Globus pallidus (tissue), 1 donor: ENCODE results near the gene CCDC112.
A peak's percentile ranks its signal among the peaks of the same experiment; 100 is the strongest.
"Not testable (repeated sequence)": the region's sequence is repeated elsewhere in the genome, so short reads cannot be mapped to it uniquely, and the experiment has no call there.

ENCODE experiments used
- DNase-seq: peaks from one replicate; pipeline ENCODE4 v3.0.0-alpha.2; 2015; ENCODE audit warnings: low spot score

CCDC112 gene

DNA sequence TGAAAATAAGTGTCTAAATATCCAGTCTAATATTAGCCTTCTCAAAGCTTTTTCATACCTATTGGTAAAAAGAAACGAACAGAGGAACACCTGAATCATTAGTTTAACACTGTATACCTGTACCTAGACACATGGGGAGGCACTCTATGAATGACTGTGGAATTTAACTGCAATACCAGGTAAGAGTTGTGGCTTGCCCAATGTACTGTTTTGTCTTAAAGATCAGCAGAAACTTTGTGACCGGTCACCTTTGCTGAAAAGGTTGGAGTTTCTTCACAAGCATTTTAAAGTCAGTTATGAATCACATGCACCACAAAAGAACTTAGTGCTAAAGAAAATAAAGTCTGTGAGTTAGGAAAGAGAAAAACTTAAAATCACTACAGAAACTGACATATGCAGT, 36.2 kb downstream of the CCDC112 start:
- no peak for DNase-seq

DNA sequence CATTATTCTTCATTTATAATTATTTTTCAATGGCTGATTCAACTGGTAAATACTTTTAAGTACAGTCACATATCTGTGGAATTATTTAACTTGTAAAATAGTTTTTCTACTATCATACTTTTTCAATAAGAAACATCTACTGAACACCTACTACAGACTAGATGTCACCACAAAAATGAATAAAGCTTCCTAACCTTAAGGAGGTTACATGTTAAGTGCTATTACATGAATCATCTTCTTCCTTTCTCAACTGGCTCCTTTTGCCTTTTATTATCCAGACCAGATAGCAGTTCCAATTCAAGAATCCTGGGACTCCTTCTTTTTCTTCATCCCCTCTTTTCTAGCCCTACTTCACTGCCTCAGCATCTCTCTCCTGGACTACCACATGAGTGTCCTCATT, 38.5 kb downstream of the CCDC112 start:
- DNase-seq: no peak

GRCh38 chr5:115249379-115249778, 47.1 kb downstream of the CCDC112 start:
- not testable (repeated sequence) for DNase-seq

GRCh38 chr5:115246361-115246991, 50.0 kb downstream of the CCDC112 start:
- peak; percentile 38 for DNase-seq

DNA sequence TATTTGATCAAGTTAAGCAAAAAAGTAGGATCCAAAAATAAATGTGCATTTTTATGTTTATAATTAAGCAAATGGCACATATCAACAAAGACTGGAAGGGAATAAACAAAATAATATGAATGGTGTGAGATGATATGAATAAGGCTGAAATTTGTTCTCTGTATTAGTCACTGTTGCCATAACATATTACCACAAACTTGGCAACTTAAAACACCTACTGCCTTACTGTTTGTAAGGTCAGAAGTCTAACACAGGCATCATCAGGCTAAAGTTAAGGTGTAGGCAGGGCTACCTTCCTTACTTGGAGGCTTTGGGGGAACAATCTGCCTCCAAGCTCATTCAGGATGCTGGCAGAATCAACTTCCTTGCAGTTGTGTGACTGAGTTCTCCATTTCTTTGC, 53.0 kb downstream of the CCDC112 start:
- no peak for DNase-seq

- no peak for DNase-seq
These were observed 54.4 kb downstream of the CCDC112 start for GRCh38 chr5:115241881-115242642.

DNA sequence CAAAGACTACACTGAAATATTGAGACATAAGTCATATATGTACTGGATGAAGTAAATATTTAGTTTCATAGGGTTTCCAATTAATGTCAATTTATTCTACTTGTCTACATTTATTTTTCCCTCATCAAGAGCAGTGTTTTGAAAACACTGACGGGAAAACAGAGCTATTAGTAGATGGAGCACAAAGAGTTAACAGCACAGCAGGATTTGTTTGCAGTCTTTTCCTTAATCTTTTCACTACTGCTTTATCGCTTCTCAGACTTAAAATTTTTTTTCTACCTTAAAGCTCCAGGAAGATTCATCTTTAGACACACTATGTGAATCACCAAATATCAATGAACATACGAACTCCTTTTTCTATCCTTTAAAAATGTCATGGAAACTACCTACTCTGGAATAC, 59.4 kb downstream of the CCDC112 start:
- no peak for DNase-seq

DNA sequence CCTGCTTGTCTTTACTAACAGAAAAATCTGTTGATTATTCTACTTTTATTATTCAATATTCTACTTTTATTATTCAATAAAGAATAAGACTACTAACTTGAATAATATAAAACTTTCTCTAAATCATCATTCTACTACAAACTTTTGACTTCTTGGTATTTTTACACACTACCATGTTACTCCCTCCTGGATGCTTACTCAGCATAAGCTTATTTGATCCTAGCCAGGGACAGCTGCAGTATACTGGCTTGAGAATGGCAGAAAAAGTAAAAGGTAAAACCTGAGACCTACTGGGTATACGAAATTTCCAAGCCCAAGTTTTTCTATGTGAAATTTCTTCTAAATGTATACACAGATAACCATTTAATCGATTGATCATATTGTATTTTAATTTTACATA, 59.9 kb downstream of the CCDC112 start:
- DNase-seq: no peak

- no peak for DNase-seq
These were observed 64.9 kb downstream of the CCDC112 start for GRCh38 chr5:115231598-115231997.

GRCh38 chr5:115229606-115230005, 66.8 kb downstream of the CCDC112 start:
- DNase-seq: no peak

- no peak for DNase-seq
These were observed 69.2 kb downstream of the CCDC112 start for GRCh38 chr5:115227281-115227680.
